GM23338 (cell line): ENCODE measurements around the gene FTCD. TPM values are rescaled to one million over a fixed set of nuclear protein-coding genes. Genes with fewer than 3 reads are reported as not detected.
"Not testable (repeated sequence)": the region's sequence is repeated elsewhere in the genome, so short reads cannot be mapped to it uniquely, and the experiment has no call there.

Experiments used
- ATAC-seq: fragments of 200-7000 bp; cut with Tn5 transposase; 3 replicates; pipeline ENCODE4 v1.9.1; 2020
- DNase-seq: peaks from one replicate; pipeline ENCODE4 v3.0.0-alpha.2; 2015; ENCODE audit warnings: low spot score
- H2AFZ ChIP-seq: fragments of 200-600 bp; sonication (generic); 2 replicates; pipeline ENCODE4 v1.8.0; 2016; ENCODE audit warnings: antibody characterized with exemption, mild to moderate bottlenecking, moderate library complexity
- H3F3A ChIP-seq: fragments of 200-600 bp; sonication (generic); replicated peaks from 2 replicates; pipeline ENCODE4 v1.8.0; 2017; ENCODE audit warnings: antibody characterized with exemption, mixed run types, low read depth
- H3K27ac ChIP-seq: fragments of 200-600 bp; sonication (generic); 2 replicates; pipeline ENCODE4 v1.6.1; 2016; ENCODE audit warnings: low read depth
- H3K27me3 ChIP-seq: fragments of 200-600 bp; sonication (generic); 2 replicates; pipeline ENCODE4 v1.8.0; 2016; ENCODE audit warnings: mild to moderate bottlenecking, mixed run types, moderate library complexity; ENCODE audit not compliant: insufficient read depth
- H3K36me3 ChIP-seq: fragments of 200-600 bp; sonication (generic); 2 replicates; pipeline ENCODE4 v1.8.0; 2016; ENCODE audit warnings: mild to moderate bottlenecking; ENCODE audit not compliant: insufficient read depth
- H3K4me1 ChIP-seq: fragments of 200-600 bp; sonication (generic); 2 replicates; pipeline ENCODE4 v1.8.0; 2016; ENCODE audit warnings: mild to moderate bottlenecking, moderate library complexity; ENCODE audit not compliant: insufficient read depth
- H3K4me2 ChIP-seq: fragments of 200-600 bp; sonication (generic); 2 replicates; pipeline ENCODE4 v1.7.1; 2017; ENCODE audit warnings: mixed run types
- H3K4me3 ChIP-seq: fragments of 200-600 bp; sonication (generic); 2 replicates; pipeline ENCODE4 v1.6.1; 2016; ENCODE audit warnings: mixed run types
- H3K79me2 ChIP-seq: fragments of 200-600 bp; sonication (generic); replicated peaks from 2 replicates; pipeline ENCODE4 v1.8.0; 2017; ENCODE audit warnings: mild to moderate bottlenecking; ENCODE audit not compliant: insufficient read depth
- H3K9me2 ChIP-seq: fragments of 200-600 bp; sonication (generic); 2 replicates; pipeline ENCODE4 v1.8.0; 2017; ENCODE audit not compliant: insufficient read depth
- H4K20me1 ChIP-seq: fragments of 200-600 bp; sonication (generic); replicated peaks from 2 replicates; pipeline ENCODE4 v1.8.0; 2017; ENCODE audit warnings: mild to moderate bottlenecking; ENCODE audit not compliant: insufficient read depth
- H3K27ac Mint-ChIP-seq: 2 replicates; pipeline ENCODE4 v1.8.0; 2020; ENCODE audit warnings: inconsistent platforms, mild to moderate bottlenecking, moderate library complexity, mixed read lengths
- H3K27me3 Mint-ChIP-seq: 3 replicates; pipeline ENCODE4 v1.8.0; 2022; ENCODE audit warnings: low read depth, mild to moderate bottlenecking, moderate library complexity, mixed read lengths, inconsistent platforms; ENCODE audit not compliant: insufficient read depth, poor library complexity
- H3K36me3 Mint-ChIP-seq: 3 replicates; pipeline ENCODE4 v1.8.0; 2021; ENCODE audit warnings: low read depth, mild to moderate bottlenecking, inconsistent platforms, moderate library complexity, mixed read lengths
- H3K4me1 Mint-ChIP-seq: 3 replicates; pipeline ENCODE4 v1.8.0; 2020; ENCODE audit warnings: mild to moderate bottlenecking, inconsistent platforms, mixed read lengths
- H3K4me3 Mint-ChIP-seq: 3 replicates; pipeline ENCODE4 v1.8.0; 2021; ENCODE audit warnings: moderate library complexity, mild to moderate bottlenecking, inconsistent platforms, mixed read lengths
- H3K9me3 Mint-ChIP-seq: 3 replicates; pipeline ENCODE4 v1.8.0; 2020; ENCODE audit warnings: moderate library complexity, mild to moderate bottlenecking, inconsistent platforms, mixed read lengths
- CREB1 ChIP-seq: fragments of 250-450 bp; sonication (Bioruptor Pico); IDR thresholded peaks from 2 replicates; pipeline ENCODE4 v1.5.0; 2020; ENCODE audit warnings: low read depth, mild to moderate bottlenecking, moderate library complexity
- ETS1 ChIP-seq: IDR thresholded peaks from 2 replicates; pipeline ENCODE4 v1.6.1; 2016; ENCODE audit warnings: antibody characterized with exemption
- EZH2 ChIP-seq: fragments of 200-600 bp; sonication (generic); IDR thresholded peaks from one replicate; pipeline ENCODE4 v1.8.0; 2017; ENCODE audit warnings: antibody characterized with exemption, mild to moderate bottlenecking, low read depth; ENCODE audit not compliant: unreplicated experiment
- EZH2phosphoT487 ChIP-seq: fragments of 200-600 bp; sonication (generic); IDR thresholded peaks from one replicate; pipeline ENCODE4 v1.8.1; 2018; ENCODE audit warnings: antibody characterized with exemption; ENCODE audit not compliant: unreplicated experiment
- JUNB ChIP-seq: IDR thresholded peaks from one replicate; pipeline ENCODE4 v1.6.1; 2016; ENCODE audit warnings: antibody characterized with exemption; ENCODE audit not compliant: unreplicated experiment
- NANOG ChIP-seq: IDR thresholded peaks from 2 replicates; pipeline ENCODE4 v1.6.1; 2016; ENCODE audit warnings: antibody characterized with exemption, borderline replicate concordance
- POLR2AphosphoS5 ChIP-seq: IDR thresholded peaks from 2 replicates; pipeline ENCODE4 v1.6.1; 2016; ENCODE audit warnings: antibody characterized with exemption, low read depth
- REST ChIP-seq: IDR thresholded peaks from one replicate; pipeline ENCODE4 v1.6.1; 2018; ENCODE audit warnings: antibody characterized with exemption; ENCODE audit not compliant: unreplicated experiment
- STAT1 ChIP-seq: IDR thresholded peaks from one replicate; pipeline ENCODE4 v1.6.1; 2016; ENCODE audit warnings: antibody characterized with exemption; ENCODE audit not compliant: unreplicated experiment
- ZNF114 ChIP-seq: fragments of 250-450 bp; sonication (Bioruptor Pico); IDR thresholded peaks from 2 replicates; pipeline ENCODE4 v1.5.0; 2020; ENCODE audit warnings: mild to moderate bottlenecking, moderate library complexity
- ZNF331 ChIP-seq: fragments of 250-450 bp; sonication (Bioruptor Pico); IDR thresholded peaks from 2 replicates; pipeline ENCODE4 v1.5.0; 2020; ENCODE audit warnings: low read depth, mild to moderate bottlenecking, moderate library complexity
- ZNF462 ChIP-seq: fragments of 250-450 bp; sonication (Bioruptor Pico); IDR thresholded peaks from 2 replicates; pipeline ENCODE4 v1.5.0; 2020; ENCODE audit warnings: mild to moderate bottlenecking, moderate library complexity
- polyA plus RNA-seq: library from polyadenylated mRNA; unstranded; fragments of >200 nt; fragmentation: Nextera tagmentation; extraction: Ambion mirVana; gene quantifications from 2 replicates; pipeline ENCODE4 v1.2.1, GENCODE V29; 2016
- total RNA-seq: library from RNA; depleted of rRNA; stranded (reverse); fragments of >200 nt; shearing (Covaris generic); gene quantifications from 2 replicates; pipeline ENCODE4 v1.2.3, GENCODE V29; 2014

Gene FTCD
- total and polyA plus RNA-seq, 2 experiments from 2014 or later, result 0.90 to 2.3 TPM

GRCh38 chr21:46107376-46107775, 48.0 kb downstream of the FTCD start:
- not testable (repeated sequence) for H3K27ac Mint-ChIP-seq, H3K9me2 ChIP-seq, H3K4me1 Mint-ChIP-seq, H3K4me3 ChIP-seq, H3K4me1 ChIP-seq, H4K20me1 ChIP-seq, H3K4me3 Mint-ChIP-seq, H3K27me3 Mint-ChIP-seq, H3F3A ChIP-seq, DNase-seq, H2AFZ ChIP-seq, ATAC-seq, H3K27me3 ChIP-seq, H3K36me3 ChIP-seq
- Histone ChIP-seq H3K27ac (0 out of 2 replicates have a peak overlapping the region, but pooled peaks have one; percentile 52), H3K79me2 (peaks cover 44% of the 10 kb centered on the region), H3K4me2 (peak overlapping the region; percentile 15; the same call in 1 of the 2 replicates)
- TF ChIP-seq NANOG, result 0 out of 2 replicates have a peak, but pooled peaks have one; percentile 8
- peaks cover 28% of the 10 kb centered on the region for H3K36me3 Mint-ChIP-seq
- H3K9me3 Mint-ChIP-seq, result peaks cover 33% of the 10 kb centered on the region

DNA sequence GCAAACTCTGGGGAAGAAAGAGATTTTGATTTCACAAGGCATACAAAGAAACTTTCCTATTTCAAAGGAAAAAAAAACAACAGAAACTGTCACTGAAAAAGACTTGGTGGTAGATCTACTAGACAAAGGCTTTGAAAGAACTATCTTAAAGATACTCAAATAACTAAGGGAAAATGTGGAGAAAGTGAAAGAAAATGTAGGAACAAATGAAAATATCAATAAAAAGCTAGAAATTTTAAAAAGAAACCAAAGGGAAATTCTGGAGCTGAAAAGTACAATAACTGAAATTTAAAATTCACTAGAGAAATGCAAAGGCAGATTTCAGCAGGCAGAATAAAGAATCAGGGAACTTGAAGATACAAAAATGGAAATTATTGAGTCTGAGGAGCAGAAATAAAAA, 51.3 kb downstream of the FTCD start:
- no peaks in the 10 kb centered on the region for H3K9me2 ChIP-seq
- H3K36me3 ChIP-seq, result no peaks in the 10 kb centered on the region
- H3K79me2 ChIP-seq, result peaks cover 71% of the 10 kb centered on the region
- H3K27me3 ChIP-seq, result peaks cover 13% of the 10 kb centered on the region; the same call in 1 of the 2 replicates
- peaks cover 9% of the 10 kb centered on the region for H3K27me3 Mint-ChIP-seq
- no peak overlapping the region for H3K4me3 ChIP-seq
- no peak overlapping the region for H3K4me3 Mint-ChIP-seq
- peaks cover 4% of the 10 kb centered on the region; the same call in 2 of the 3 replicates for H3K4me1 Mint-ChIP-seq
- DNase-seq (no peak), ATAC-seq (no peak)
- peaks cover 7% of the 10 kb centered on the region; the same call in 1 of the 2 replicates for H3K4me1 ChIP-seq
- H4K20me1 ChIP-seq, result peaks cover 10% of the 10 kb centered on the region; the same call in 1 of the 2 replicates
- H3K4me2 ChIP-seq, result no peak overlapping the region
- peaks cover 35% of the 10 kb centered on the region for H3K9me3 Mint-ChIP-seq
- peaks cover 35% of the 10 kb centered on the region for H3K36me3 Mint-ChIP-seq
- no peaks in the 10 kb centered on the region for H3F3A ChIP-seq
- H3K27ac Mint-ChIP-seq, result no peak overlapping the region
- no peak overlapping the region for H2AFZ ChIP-seq
- no peak overlapping the region for H3K27ac ChIP-seq
- TF ChIP-seq ETS1, result no peak
- TF ChIP-seq CREB1, result no peak
- TF ChIP-seq REST, result no peak
- no peak for TF ChIP-seq ZNF462
- TF ChIP-seq ZNF114 (CRISPR knock-in tag), result no peak
- TF ChIP-seq JUNB, result no peak
- no peak for TF ChIP-seq EZH2
- no peak for TF ChIP-seq ZNF331 (CRISPR knock-in tag)
- TF ChIP-seq EZH2phosphoT487, result no peak
- no peak for TF ChIP-seq NANOG
- no peak for TF ChIP-seq POLR2AphosphoS5
- no peak for TF ChIP-seq STAT1
